GM12873 (cell line): ENCODE measurements around the gene RACK1.

Experiments
- TF ChIP-seq, protein P1 (sequence below): IDR thresholded peaks from 2 replicates; pipeline ENCODE4 v1.5.1; 2012; ENCODE audit warnings: low read depth, mild to moderate bottlenecking, moderate library complexity, low read length, control low read depth; ENCODE audit not compliant: insufficient read depth; ENCODE audit errors: missing control alignments

RACK1 gene

DNA sequence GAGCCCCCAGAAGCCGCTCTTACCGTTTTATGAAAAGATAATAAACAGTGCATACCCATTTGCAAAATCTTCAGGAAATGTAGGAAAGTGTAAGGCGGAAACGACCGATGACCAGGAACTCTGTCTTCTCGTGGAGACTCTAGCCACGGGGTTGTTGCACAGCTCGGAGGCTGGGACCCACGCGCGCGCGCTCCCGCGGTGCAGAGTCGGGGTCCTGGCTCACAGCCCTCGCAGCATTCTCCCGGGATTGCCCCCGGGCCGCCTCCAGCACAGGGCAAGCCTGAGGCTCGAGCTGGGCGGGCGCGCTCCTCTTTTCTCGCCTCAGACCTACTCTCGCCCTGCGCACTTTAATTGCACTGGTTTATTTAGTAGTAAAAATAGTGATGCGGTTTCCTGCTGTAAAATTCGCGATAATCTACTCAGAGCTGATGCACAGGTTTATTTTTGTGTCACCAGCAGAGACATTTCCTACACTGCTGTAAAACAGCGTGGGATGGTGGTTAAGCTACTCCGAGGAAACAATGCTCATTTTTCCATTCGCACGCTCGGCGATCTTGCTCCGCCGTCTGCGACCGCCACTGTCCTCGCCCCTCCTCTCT is 54.2 kb downstream of the RACK1 start:
- TF ChIP-seq, protein P1, sequence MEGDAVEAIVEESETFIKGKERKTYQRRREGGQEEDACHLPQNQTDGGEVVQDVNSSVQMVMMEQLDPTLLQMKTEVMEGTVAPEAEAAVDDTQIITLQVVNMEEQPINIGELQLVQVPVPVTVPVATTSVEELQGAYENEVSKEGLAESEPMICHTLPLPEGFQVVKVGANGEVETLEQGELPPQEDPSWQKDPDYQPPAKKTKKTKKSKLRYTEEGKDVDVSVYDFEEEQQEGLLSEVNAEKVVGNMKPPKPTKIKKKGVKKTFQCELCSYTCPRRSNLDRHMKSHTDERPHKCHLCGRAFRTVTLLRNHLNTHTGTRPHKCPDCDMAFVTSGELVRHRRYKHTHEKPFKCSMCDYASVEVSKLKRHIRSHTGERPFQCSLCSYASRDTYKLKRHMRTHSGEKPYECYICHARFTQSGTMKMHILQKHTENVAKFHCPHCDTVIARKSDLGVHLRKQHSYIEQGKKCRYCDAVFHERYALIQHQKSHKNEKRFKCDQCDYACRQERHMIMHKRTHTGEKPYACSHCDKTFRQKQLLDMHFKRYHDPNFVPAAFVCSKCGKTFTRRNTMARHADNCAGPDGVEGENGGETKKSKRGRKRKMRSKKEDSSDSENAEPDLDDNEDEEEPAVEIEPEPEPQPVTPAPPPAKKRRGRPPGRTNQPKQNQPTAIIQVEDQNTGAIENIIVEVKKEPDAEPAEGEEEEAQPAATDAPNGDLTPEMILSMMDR: no peak

GRCh38 chr5:181188700-181189362 is 54.9 kb downstream of the RACK1 start:
- TF ChIP-seq, protein P1: no peak

- TF ChIP-seq, protein P1: peak; percentile 37
Observed at GRCh38 chr5:181187500-181188213, 56.0 kb downstream of the RACK1 start.

DNA sequence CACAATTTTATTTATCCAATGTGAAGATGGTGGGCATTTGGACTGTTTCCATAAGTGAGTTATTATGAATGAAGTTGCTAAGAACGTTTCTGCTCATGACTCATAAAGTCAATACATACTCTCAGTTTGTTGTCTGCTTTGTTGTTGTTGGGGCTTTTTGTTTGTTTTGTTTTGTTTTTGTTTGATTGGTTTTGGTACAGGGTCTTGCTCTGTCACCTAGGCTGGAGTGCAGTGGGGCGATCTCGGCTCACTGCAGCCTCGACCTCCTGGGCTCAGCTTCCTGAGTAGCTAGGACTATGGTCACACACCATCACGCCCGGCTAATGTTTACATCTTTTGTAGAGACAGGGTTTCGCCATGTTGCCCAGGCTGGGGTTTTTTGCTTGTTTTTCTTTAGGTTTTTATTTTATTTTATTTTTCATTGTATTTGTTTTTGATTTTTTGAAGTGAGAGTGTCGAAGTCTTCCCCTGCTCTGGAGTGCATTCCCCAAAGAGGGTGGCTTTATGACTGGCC is 56.7 kb downstream of the RACK1 start:
- TF ChIP-seq, protein P1: no peak
